KMS-11 (cell line): Measurements from ENCODE around the gene ZSCAN10.

Experiments
- H2AFZ ChIP-seq: fragments of 200-600 bp; sonication (generic); 2 replicates; pipeline ENCODE4 v1.6.1; 2016; ENCODE audit warnings: antibody characterized with exemption, mixed run types, low read depth
- H3K27ac ChIP-seq: fragments of 200-600 bp; sonication (generic); 2 replicates; pipeline ENCODE4 v1.6.1; 2016; ENCODE audit warnings: mild to moderate bottlenecking, mixed run types
- H3K27me3 ChIP-seq: fragments of 200-600 bp; sonication (generic); 2 replicates; pipeline ENCODE4 v1.6.1; 2017; ENCODE audit warnings: mild to moderate bottlenecking, low read depth, mixed run types, moderate library complexity; ENCODE audit not compliant: insufficient read depth
- H3K36me3 ChIP-seq: fragments of 200-600 bp; sonication (generic); 2 replicates; pipeline ENCODE4 v1.6.1; 2017; ENCODE audit warnings: mild to moderate bottlenecking, mixed run types; ENCODE audit not compliant: insufficient read depth
- H3K4me1 ChIP-seq: fragments of 200-600 bp; sonication (generic); 2 replicates; pipeline ENCODE4 v1.6.1; 2016; ENCODE audit warnings: mild to moderate bottlenecking, low read depth, mixed run types; ENCODE audit not compliant: poor library complexity, severe bottlenecking
- H3K4me2 ChIP-seq: fragments of 200-600 bp; sonication (generic); 2 replicates; pipeline ENCODE4 v1.7.0; 2016; ENCODE audit warnings: mild to moderate bottlenecking, mixed run types
- H3K4me3 ChIP-seq: fragments of 200-600 bp; sonication (generic); IDR thresholded peaks from 2 replicates; pipeline ENCODE4 v1.6.1; 2017; ENCODE audit warnings: low read depth, low read length, mixed read lengths; ENCODE audit not compliant: insufficient read depth
- H3K79me2 ChIP-seq: fragments of 200-600 bp; sonication (generic); 2 replicates; pipeline ENCODE4 v1.6.1; 2016; ENCODE audit warnings: low read depth, mixed run types; ENCODE audit not compliant: insufficient read depth
- H3K9ac ChIP-seq: fragments of 200-600 bp; sonication (generic); 2 replicates; pipeline ENCODE4 v1.6.1; 2016; ENCODE audit warnings: mild to moderate bottlenecking, mixed run types
- H4K20me1 ChIP-seq: fragments of 200-600 bp; sonication (generic); 2 replicates; pipeline ENCODE4 v1.6.1; 2016; ENCODE audit warnings: mild to moderate bottlenecking, mixed run types; ENCODE audit not compliant: insufficient read depth
- TF ChIP-seq, protein P1 (sequence below): fragments of 200-600 bp; sonication (generic); conservative IDR thresholded peaks from 2 replicates; pipeline ENCODE4 v1.6.1; 2017; ENCODE audit warnings: low read depth, mild to moderate bottlenecking, antibody characterized with exemption, low read length, moderate library complexity, mixed read lengths

Gene ZSCAN10

DNA sequence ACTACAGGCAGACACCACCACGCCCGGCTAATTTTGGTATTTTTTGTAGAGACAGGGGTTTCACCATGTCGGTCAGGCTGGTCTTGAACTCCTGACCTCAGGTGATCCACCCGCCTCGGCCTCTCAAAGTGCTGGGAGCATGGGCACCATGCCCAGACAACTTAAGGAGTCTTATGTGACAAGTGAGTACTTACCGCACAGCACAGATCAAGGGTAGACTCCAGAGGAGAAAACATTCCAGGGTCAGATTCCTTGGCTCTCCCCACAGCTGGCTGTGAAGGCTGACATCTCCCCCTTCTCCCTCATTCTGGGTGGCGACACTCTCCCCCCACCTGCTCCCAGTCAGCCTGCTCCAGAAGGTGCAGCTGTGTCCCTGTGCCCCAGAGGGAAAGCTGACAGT, 10.6 kb downstream of the ZSCAN10 start:
- TF ChIP-seq, protein P1, sequence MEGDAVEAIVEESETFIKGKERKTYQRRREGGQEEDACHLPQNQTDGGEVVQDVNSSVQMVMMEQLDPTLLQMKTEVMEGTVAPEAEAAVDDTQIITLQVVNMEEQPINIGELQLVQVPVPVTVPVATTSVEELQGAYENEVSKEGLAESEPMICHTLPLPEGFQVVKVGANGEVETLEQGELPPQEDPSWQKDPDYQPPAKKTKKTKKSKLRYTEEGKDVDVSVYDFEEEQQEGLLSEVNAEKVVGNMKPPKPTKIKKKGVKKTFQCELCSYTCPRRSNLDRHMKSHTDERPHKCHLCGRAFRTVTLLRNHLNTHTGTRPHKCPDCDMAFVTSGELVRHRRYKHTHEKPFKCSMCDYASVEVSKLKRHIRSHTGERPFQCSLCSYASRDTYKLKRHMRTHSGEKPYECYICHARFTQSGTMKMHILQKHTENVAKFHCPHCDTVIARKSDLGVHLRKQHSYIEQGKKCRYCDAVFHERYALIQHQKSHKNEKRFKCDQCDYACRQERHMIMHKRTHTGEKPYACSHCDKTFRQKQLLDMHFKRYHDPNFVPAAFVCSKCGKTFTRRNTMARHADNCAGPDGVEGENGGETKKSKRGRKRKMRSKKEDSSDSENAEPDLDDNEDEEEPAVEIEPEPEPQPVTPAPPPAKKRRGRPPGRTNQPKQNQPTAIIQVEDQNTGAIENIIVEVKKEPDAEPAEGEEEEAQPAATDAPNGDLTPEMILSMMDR: no peak
- H4K20me1 ChIP-seq: no peaks in the 10 kb centered on the region
- H3K4me2 ChIP-seq: no peak overlapping the region
- no peak overlapping the region for H3K4me3 ChIP-seq
- H3K27ac ChIP-seq: no peak overlapping the region
- H3K36me3 ChIP-seq: no peaks in the 10 kb centered on the region
- H3K4me1 ChIP-seq: no peaks in the 10 kb centered on the region
- H3K79me2 ChIP-seq: no peaks in the 10 kb centered on the region
- H2AFZ ChIP-seq: no peak overlapping the region
- peaks cover 43% of the 10 kb centered on the region for H3K27me3 ChIP-seq
- no peak overlapping the region for H3K9ac ChIP-seq

DNA sequence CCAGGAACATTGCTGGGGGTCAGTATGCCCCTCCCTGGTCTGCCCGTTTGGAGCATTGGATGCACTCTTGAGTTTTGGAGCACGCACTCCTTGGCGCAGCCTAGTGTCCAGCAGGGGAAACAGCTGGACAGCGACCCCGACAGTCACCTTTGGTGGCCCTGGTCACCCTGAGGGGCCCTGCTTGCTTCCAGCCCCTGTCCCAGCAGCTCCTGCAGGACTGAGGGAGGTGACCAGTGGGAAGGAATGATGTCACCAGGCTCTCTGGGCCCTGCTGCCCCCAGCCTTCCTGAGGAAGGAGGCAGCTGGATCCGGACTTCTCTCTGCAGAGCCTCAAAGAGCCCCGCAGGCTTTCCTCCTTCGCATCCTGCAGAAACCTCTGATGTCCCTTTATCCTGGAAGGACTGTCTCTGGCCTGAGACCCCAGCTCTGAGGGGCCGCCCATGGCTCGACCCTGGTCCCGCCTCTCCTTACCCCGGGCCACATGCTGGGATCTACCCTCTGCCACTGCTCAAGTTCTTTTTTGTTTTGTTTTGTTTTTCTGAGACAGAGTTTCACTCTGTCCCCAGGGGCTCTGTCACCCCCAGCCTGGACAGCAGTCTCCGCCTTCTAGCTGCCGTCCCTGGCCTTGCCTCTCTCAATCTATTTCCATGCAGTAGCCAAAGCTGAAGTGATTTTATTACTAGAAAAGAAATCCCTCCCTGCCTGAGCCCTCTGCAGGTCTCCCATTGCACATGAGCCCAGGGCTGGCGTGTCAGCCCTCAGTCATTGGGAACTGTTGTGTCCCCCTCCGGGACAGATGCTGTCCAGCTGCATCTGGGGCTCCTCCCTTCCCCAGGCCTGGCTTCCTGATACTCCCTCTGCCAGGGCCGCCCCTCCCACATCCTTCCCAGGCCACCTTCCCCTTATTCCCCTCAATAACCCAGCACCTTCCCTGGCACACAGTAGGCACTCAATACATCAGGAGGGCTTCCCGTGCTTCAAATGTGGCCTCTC, 11.6 kb downstream of the ZSCAN10 start:
- TF ChIP-seq, protein P1: no peak
- Histone ChIP-seq H3K36me3 (no peaks in the 10 kb centered on the region), H3K79me2 (no peaks in the 10 kb centered on the region), H3K27me3 (peaks cover 39% of the 10 kb centered on the region), H2AFZ (no peak overlapping the region), H3K4me2 (no peak overlapping the region), H3K4me1 (no peaks in the 10 kb centered on the region), H3K9ac (no peak overlapping the region), H3K27ac (no peak overlapping the region), H3K4me3 (no peak overlapping the region), H4K20me1 (no peaks in the 10 kb centered on the region)

DNA sequence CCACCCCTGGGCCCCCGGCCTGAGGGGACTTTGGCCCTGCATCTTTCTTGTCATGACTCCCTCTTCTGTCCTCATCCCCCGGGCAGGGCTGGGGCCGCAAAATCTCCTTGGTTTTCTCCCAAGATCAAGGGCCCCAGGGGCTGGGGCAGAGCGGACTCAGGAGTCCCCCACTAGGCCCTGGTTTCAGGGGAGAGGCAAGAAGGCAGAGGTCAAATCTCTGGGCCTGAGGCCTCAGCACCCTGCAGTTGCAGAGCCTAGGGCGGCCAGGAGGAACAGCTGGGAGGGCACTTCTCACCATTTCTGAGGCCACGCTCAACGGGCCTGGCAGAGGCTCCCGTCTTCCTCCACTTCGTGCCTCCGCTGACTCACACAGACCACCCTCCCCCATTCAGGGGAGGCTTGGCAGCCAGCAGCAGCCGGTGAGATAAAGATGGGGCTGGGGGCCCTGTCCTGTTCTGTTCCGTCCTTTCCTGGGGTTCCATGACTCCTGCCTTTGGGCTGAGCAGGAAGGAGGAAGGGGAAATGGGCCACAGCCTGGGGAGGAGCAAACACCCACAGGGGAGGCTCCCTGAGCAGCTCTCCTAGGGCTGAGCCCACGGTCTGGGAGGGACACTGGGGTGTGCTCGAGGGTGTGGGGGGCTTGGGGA, 12.4 kb downstream of the ZSCAN10 start:
- H3K9ac ChIP-seq: no peak overlapping the region
- TF ChIP-seq, protein P1: no peak
- H3K27ac ChIP-seq: no peak overlapping the region
- no peak overlapping the region for H2AFZ ChIP-seq
- H3K79me2 ChIP-seq: no peaks in the 10 kb centered on the region
- no peaks in the 10 kb centered on the region for H3K36me3 ChIP-seq
- peaks cover 35% of the 10 kb centered on the region; the same call in 1 of the 2 replicates for H3K27me3 ChIP-seq
- no peak overlapping the region for H3K4me3 ChIP-seq
- H3K4me2 ChIP-seq: no peak overlapping the region
- H3K4me1 ChIP-seq: no peaks in the 10 kb centered on the region
- no peaks in the 10 kb centered on the region for H4K20me1 ChIP-seq

DNA sequence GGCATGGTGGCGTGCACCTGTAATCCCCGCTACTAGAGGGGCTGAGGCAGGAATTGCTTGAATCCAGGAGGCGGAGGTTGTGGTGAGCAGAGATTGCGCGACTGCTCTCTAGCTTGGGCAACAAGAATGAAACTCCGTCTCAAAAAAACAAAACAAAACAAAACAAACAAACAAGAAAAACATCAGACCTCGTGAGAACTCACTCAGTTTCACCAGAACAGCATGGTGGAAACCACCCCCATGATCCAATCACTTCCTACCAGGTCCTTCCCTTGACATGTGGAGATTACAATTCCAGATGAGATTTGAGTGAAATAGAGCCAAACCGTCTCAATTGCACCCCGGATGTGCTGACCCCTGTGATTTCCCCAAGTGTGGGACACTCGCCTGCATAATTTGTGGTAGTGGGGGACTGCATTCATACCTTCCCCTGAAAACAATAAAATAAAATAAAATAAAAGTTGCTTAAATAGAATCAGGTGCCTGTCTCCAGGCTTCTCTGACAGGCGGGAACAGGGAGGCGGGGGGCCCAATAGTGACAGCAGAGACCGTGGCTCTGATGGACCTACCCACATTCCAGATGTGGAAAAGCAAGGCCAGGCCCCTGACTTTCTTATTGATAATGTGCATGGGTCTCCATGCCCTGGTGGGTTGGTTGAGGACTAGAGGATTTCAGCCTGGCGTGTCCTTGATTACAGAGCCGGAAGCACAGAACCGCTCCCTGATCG, 13.1 kb downstream of the ZSCAN10 start:
- H3K79me2 ChIP-seq: no peaks in the 10 kb centered on the region
- H3K4me2 ChIP-seq: no peak overlapping the region
- no peak overlapping the region for H3K9ac ChIP-seq
- no peaks in the 10 kb centered on the region for H4K20me1 ChIP-seq
- H3K36me3 ChIP-seq: no peaks in the 10 kb centered on the region
- H3K27ac ChIP-seq: no peak overlapping the region
- no peak overlapping the region for H2AFZ ChIP-seq
- peaks cover 31% of the 10 kb centered on the region; the same call in 1 of the 2 replicates for H3K27me3 ChIP-seq
- TF ChIP-seq, protein P1: no peak
- H3K4me1 ChIP-seq: no peaks in the 10 kb centered on the region
- H3K4me3 ChIP-seq: no peak overlapping the region
